K562 (cell line): ENCODE measurements around the gene NR0B2. TPM values are rescaled to one million over a fixed set of nuclear protein-coding genes. Genes with fewer than 3 reads are reported as not detected.
A peak's percentile ranks its signal among the peaks of the same experiment; 100 is the strongest.

ENCODE experiments used
- ATAC-seq: fragments of 200-7000 bp; cut with Tn5 transposase; 3 replicates; pipeline ENCODE4 v1.9.1; 2020; ENCODE audit warnings: moderate library complexity
- BruUV-seq: library from RNA; stranded (reverse); fragments of 400-500 nt; replicated peaks from 2 replicates; lab custom pipeline; 2021; lab: Mats Ljungman, UMichigan
- CTCF ChIA-PET: fragments of 300-600 bp; formaldehyde crosslinking; extraction: SDS; loops from one replicate; lab custom pipeline; 2021; ENCODE audit warnings: low intra/inter-chr PET ratio; lab: Yijun Ruan, JAX
- POLR2A ChIA-PET: fragments of 300-600, 350-650 bp; sonication (Branson Sonifier 250); formaldehyde crosslinking; extraction: SDS; loops from one replicate; lab custom pipeline; 2021; ENCODE audit warnings: antibody characterized with exemption, inconsistent platforms; lab: Yijun Ruan, JAX
- DNase-seq, 4 experiments: peaks; one replicate each; pipeline versions ENCODE4 v3.0.0 to v3.0.0-alpha.2; 2011 to 2018; ENCODE audit warnings: low spot score in 3 of 4, mixed read lengths in 3 of 4; ENCODE audit errors: extremely low read depth in 1 of 4
- FAIRE-seq: peaks from 2 replicates; lab custom pipeline; 2011; peaks lifted over from hg19 to GRCh38; lab: Jason Lieb, UNC
- H2AFZ ChIP-seq: 2 replicates; pipeline ENCODE4 v1.6.0; 2011; ENCODE audit warnings: low read depth, low read length, control low read depth, inconsistent platforms
- H3K27ac ChIP-seq: fragments of 200-600 bp; 3 replicates; pipeline ENCODE4 v1.8.0; 2011; ENCODE audit warnings: low read depth, mild to moderate bottlenecking, control low read depth, inconsistent platforms, low read length, moderate library complexity, mixed read lengths; ENCODE audit errors: extremely low read depth
- H3K27me3 ChIP-seq, 2 experiments: fragments of 300-600 bp in 1 of 2; 2 replicates in 1 of 2; 3 replicates in 1 of 2; pipeline versions ENCODE4 v1.6.0 to v1.8.0; 2011; ENCODE audit warnings: inconsistent platforms in 2 of 2, low read length in 2 of 2, mild to moderate bottlenecking in 1 of 2, mixed read lengths in 1 of 2, moderate library complexity in 1 of 2; ENCODE audit not compliant: control insufficient read depth in 2 of 2, insufficient read depth in 2 of 2
- H3K36me3 ChIP-seq: fragments of 300-600 bp; 3 replicates; pipeline ENCODE4 v1.8.0; 2011; ENCODE audit warnings: mild to moderate bottlenecking, low read length, inconsistent platforms; ENCODE audit not compliant: control insufficient read depth, insufficient read depth
- H3K4me1 ChIP-seq, 2 experiments: fragments of 200-600 bp in 1 of 2; replicated peaks in 1 of 2; 2 replicates in 1 of 2; 3 replicates in 1 of 2; pipeline versions ENCODE4 v1.5.1 to v1.8.0; 2011; ENCODE audit warnings: inconsistent platforms in 2 of 2, low read length in 2 of 2, mild to moderate bottlenecking in 1 of 2, mixed read lengths in 1 of 2, moderate library complexity in 1 of 2; ENCODE audit not compliant: control insufficient read depth in 2 of 2, insufficient read depth in 2 of 2
- H3K4me2 ChIP-seq: 2 replicates; pipeline ENCODE4 v1.6.1; 2011; ENCODE audit warnings: low read length, control low read depth, inconsistent platforms, mixed read lengths; ENCODE audit not compliant: insufficient read depth
- H3K4me3 ChIP-seq: fragments of 200-600 bp; sonication (generic), shearing (Covaris generic); 2 replicates; pipeline ENCODE4 v1.5.1; 2016; ENCODE audit warnings: control low read depth, inconsistent platforms
- H3K79me2 ChIP-seq: fragments of 200-600 bp; 3 replicates; pipeline ENCODE4 v1.8.0; 2011; ENCODE audit warnings: low read length, inconsistent platforms; ENCODE audit not compliant: control insufficient read depth, insufficient read depth
- H3K9ac ChIP-seq, 2 experiments: 2 replicates each; pipeline versions ENCODE4 v1.6.0 to v1.6.1; 2011; ENCODE audit warnings: low read depth in 2 of 2, low read length in 2 of 2, control low read depth in 1 of 2, inconsistent platforms in 1 of 2, mild to moderate bottlenecking in 1 of 2, mixed read lengths in 1 of 2; ENCODE audit not compliant: insufficient read depth in 1 of 2
- H3K9me1 ChIP-seq: one replicate; pipeline ENCODE4 v1.6.0; 2011; ENCODE audit warnings: inconsistent platforms, mild to moderate bottlenecking, low read length, moderate library complexity; ENCODE audit not compliant: control insufficient read depth, insufficient read depth
- H3K9me3 ChIP-seq: replicated peaks from 2 replicates; pipeline ENCODE4 v1.5.1; 2011; ENCODE audit warnings: low read depth, low read length, inconsistent platforms; ENCODE audit not compliant: control insufficient read depth, insufficient read depth
- H4K20me1 ChIP-seq: replicated peaks from 2 replicates; pipeline ENCODE4 v1.6.1; 2011; ENCODE audit warnings: low read length, inconsistent platforms, mixed read lengths; ENCODE audit not compliant: control insufficient read depth, insufficient read depth
- MYC ChIP-seq, 2 experiments: fragments of 250-450 bp in 1 of 2; sonication (Bioruptor Pico) in 1 of 2; IDR thresholded peaks; 2 replicates each; pipeline versions ENCODE4 v1.5.1 to v1.6.1; 2012 to 2021; ENCODE audit warnings: low read depth in 2 of 2, borderline replicate concordance in 1 of 2, improper control_type of control experiment in 1 of 2, low read length in 1 of 2, mild to moderate bottlenecking in 1 of 2, moderate library complexity in 1 of 2
- NFIC ChIP-seq: fragments of 450-650 bp; IDR thresholded peaks from 2 replicates; pipeline ENCODE4 v1.6.1; 2017; ENCODE audit warnings: mild to moderate bottlenecking, inconsistent platforms
- RBM17 ChIP-seq: fragments of 200-400 bp; formaldehyde crosslinking; IDR thresholded peaks from 2 replicates; pipeline ENCODE4 v1.6.1; 2017; ENCODE audit warnings: low read depth, mild to moderate bottlenecking, low read length, borderline replicate concordance
- ZNF174 ChIP-seq: fragments of 250-450 bp; sonication (Bioruptor Pico); IDR thresholded peaks from 2 replicates; pipeline ENCODE4 v1.4.0; 2020; ENCODE audit warnings: mild to moderate bottlenecking
- WGBS: fragments of 100-300 bp; shearing (Covaris generic); methylation state at CpG from one replicate; pipeline ENCODE4 v1.1.6; 2016; ENCODE audit warnings: low coverage, mixed read lengths; ENCODE audit not compliant: insufficient coverage; ENCODE audit errors: missing lambda C conversion rate; 5-methylcytosine and 5-hydroxymethylcytosine counted together
- in situ Hi-C: fragments of 300-500 bp; cut with MboI; formaldehyde crosslinking; loops from 4 replicates; pipeline ENCODE4 v1.15.0; 2018; ENCODE audit warnings: inconsistent platforms, mixed read lengths
- intact Hi-C: fragments of 100-400 bp; cut with micrococcal nuclease; formaldehyde crosslinking; loops from 2 replicates; pipeline ENCODE4 v1.14.2; 2022
- polyA plus RNA-seq, 8 experiments: library from polyadenylated mRNA; depleted of rRNA in 4 of 8; stranded (reverse) in 5 of 8; unstranded in 3 of 8; fragments of >200 nt; fragmentation: Nextera tagmentation in 2 of 8; fragmentation: Illumina TruSeq in 1 of 8; extraction: Ambion mirVana in 2 of 8; extraction: Trizol in 1 of 8; gene quantifications; 2 replicates each; pipeline versions ENCODE4 v1.2.1 to v1.2.3, GENCODE V29; 2011 to 2014; ENCODE audit warnings: inconsistent platforms in 1 of 8, missing spikeins in 1 of 8
- total RNA-seq, 7 experiments: library from RNA; depleted of rRNA in 6 of 7; stranded (reverse); fragments of >200 nt in 6 of 7; fragmentation: Illumina TruSeq in 2 of 7; extraction: Trizol in 2 of 7; gene quantifications; 2 replicates each; pipeline versions ENCODE4 v1.2.1 to v1.2.3, GENCODE V29; 2011 to 2021; ENCODE audit warnings: low replicate concordance in 1 of 7
- TF ChIP-seq, protein P1 (sequence below): fragments of 250-450 bp; sonication (Bioruptor Pico); IDR thresholded peaks from 2 replicates; pipeline ENCODE4 v1.4.0; 2020

Gene NR0B2
- total and polyA plus RNA-seq, 9 of the 15 experiments (the other 6 are each of a cell fraction or from before 2014, with no cell fraction given) = not detected

DNA sequence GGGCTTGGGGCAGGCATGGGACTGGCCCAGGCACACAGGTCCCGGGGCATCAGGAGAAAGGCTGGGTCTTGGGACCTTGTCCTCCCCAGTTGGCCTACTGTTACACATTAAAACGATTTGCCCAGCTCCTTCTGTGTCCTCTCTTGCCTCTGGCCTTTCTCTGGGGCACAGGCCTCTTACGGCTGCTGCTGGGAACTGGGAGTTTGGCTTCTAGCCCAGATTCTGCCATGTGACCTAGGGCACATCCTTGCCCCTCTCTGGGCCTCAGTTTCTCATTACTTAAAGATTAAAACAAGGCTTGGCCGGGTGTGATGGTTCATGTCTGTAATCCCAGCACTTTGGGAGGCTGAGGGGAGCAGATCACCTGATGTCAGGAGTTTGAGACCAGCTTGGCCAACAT lies 32.5 kb upstream of the NR0B2 start:
- FAIRE-seq (no peak), DNase-seq (no peak), ATAC-seq (no peak)
- TF ChIP-seq MYC (IDR thresholded peaks at IDR 0.05; ENCODE audit: low read depth, low read length) = no peak
- no peak for TF ChIP-seq MYC (CRISPR knock-in tag; IDR thresholded peaks at IDR 0.05; ENCODE audit: borderline replicate concordance, low read depth)
- 0 out of 2 replicates have a peak, but pooled peaks have one; percentile 5 for TF ChIP-seq NFIC
- no peak for TF ChIP-seq RBM17
- TF ChIP-seq ZNF174 = no peak
- TF ChIP-seq, protein P1, sequence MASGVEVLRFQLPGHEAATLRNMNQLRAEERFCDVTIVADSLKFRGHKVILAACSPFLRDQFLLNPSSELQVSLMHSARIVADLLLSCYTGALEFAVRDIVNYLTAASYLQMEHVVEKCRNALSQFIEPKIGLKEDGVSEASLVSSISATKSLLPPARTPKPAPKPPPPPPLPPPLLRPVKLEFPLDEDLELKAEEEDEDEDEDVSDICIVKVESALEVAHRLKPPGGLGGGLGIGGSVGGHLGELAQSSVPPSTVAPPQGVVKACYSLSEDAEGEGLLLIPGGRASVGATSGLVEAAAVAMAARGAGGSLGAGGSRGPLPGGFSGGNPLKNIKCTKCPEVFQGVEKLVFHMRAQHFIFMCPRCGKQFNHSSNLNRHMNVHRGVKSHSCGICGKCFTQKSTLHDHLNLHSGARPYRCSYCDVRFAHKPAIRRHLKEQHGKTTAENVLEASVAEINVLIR (CRISPR knock-in tag) = no peak
- H3K4me1 ChIP-seq = peaks cover 12 to 16% of the 10 kb centered on the region in 2 experiments; a peak in 4 of 5 replicates
- intact Hi-C loops (no loop called here), in situ Hi-C loops (no loop called here)
- H3K9me1 ChIP-seq = peaks cover under 1% of the 10 kb centered on the region
- H3K9me3 ChIP-seq = no peaks in the 10 kb centered on the region; the same call in 1 of the 2 replicates
- H3K79me2 ChIP-seq = no peaks in the 10 kb centered on the region
- H3K27ac ChIP-seq = no peak overlapping the region
- 90% methylated on average over 4 of the region's 4 CpGs for WGBS
- no TSS peak for BruUV-seq
- POLR2A ChIA-PET = interaction anchor here (1.1 to 2.7 kb wide), 3 partner anchors 8 to 12 kb away, joined by 4 to 12 read pairs (median 9); no protein-coding TSS in a partner anchor
- H3K36me3 ChIP-seq = peaks cover 58% of the 10 kb centered on the region
- no peak overlapping the region for H2AFZ ChIP-seq
- no peaks in the 10 kb centered on the region for H3K27me3 ChIP-seq
- CTCF ChIA-PET = no interaction called here
- H3K9ac ChIP-seq = no peak overlapping the region
- no peak overlapping the region for H3K4me2 ChIP-seq
- no peaks in the 10 kb centered on the region for H4K20me1 ChIP-seq
- no peak overlapping the region for H3K4me3 ChIP-seq
